ENCODE data around the gene INTS2.

DNA sequence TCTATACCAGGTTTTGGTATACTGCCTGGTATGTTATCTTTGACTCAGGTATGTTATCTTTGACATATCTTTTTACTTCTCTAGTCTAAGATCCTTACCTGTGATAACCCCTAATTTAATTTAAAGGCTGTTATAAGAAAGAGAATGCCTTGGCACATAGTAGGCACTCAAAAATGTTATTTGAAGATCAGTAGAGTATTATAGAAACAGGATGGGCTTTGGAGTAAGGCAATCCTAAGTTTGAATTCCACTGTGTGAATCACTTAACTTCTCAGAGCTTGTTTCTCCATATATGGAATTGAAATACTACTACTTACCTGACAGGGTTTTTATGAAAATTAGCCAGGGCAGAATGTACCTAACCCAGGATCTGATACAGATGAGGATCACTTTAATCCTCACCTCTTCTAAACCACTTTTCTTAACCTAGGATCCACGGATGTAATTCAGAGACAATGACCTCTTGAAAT, 65.6 kb downstream of the INTS2 start:
- TF ChIP-seq POLR2A (IDR thresholded peaks at IDR 0.05): no peak
- TF ChIP-seq, protein P1, sequence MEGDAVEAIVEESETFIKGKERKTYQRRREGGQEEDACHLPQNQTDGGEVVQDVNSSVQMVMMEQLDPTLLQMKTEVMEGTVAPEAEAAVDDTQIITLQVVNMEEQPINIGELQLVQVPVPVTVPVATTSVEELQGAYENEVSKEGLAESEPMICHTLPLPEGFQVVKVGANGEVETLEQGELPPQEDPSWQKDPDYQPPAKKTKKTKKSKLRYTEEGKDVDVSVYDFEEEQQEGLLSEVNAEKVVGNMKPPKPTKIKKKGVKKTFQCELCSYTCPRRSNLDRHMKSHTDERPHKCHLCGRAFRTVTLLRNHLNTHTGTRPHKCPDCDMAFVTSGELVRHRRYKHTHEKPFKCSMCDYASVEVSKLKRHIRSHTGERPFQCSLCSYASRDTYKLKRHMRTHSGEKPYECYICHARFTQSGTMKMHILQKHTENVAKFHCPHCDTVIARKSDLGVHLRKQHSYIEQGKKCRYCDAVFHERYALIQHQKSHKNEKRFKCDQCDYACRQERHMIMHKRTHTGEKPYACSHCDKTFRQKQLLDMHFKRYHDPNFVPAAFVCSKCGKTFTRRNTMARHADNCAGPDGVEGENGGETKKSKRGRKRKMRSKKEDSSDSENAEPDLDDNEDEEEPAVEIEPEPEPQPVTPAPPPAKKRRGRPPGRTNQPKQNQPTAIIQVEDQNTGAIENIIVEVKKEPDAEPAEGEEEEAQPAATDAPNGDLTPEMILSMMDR (IDR thresholded peaks at IDR 0.05 in 4 of 5, conservative IDR thresholded peaks at IDR 0.05 in 1 of 5): no peak

All from gastrocnemius medialis (tissue), 4 donors.